ENCODE results near the gene FRMD8. TPM values are rescaled to one million over a fixed set of nuclear protein-coding genes. Genes with fewer than 3 reads are reported as not detected.

The FRMD8 gene
- total RNA-seq, 1 donor from 2014 or later: 27.3 TPM

DNA sequence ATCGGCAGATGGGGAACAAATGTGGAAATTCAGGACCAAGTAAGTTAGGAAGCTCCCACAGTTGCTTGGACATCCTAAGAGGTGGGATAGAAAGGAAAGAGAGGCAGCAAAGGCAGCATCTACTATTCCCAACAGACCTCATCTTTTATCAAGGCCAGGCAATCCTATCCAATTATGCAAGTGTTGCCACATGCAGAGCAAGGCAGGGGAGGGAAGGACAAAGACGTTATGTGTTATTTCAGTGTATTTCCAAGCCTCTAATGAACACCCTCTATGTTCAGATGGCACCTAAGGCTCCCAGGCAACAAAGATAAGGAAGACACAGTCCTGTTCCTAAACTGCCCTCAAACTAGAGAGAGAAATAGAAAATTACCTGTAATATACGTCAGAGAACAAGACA lies 22.7 kb upstream of the FRMD8 start:
- no peak overlapping the region for H3K27ac Mint-ChIP-seq
- DNase-seq (ENCODE audit: low spot score, unreplicated experiment): no peak
- H3K27me3 Mint-ChIP-seq: no peaks in the 10 kb centered on the region
- no peak overlapping the region for H3K4me3 Mint-ChIP-seq (ENCODE audit: low read depth)
- no peaks in the 10 kb centered on the region for H3K36me3 Mint-ChIP-seq (ENCODE audit: insufficient read depth)
- no peaks in the 10 kb centered on the region for H3K9me3 Mint-ChIP-seq (ENCODE audit: low read depth)
- TF ChIP-seq CTCF (IDR thresholded peaks at IDR 0.05; ENCODE audit: unreplicated experiment): no peak
- H3K4me1 Mint-ChIP-seq (ENCODE audit: low read depth): peaks cover 15% of the 10 kb centered on the region

GRCh38 chr11:65366340-65366773 lies 20.1 kb upstream of the FRMD8 start:
- H3K4me3 Mint-ChIP-seq (ENCODE audit: low read depth): no peak overlapping the region
- DNase-seq (ENCODE audit: low spot score, unreplicated experiment): no peak
- H3K36me3 Mint-ChIP-seq (ENCODE audit: insufficient read depth): no peaks in the 10 kb centered on the region
- TF ChIP-seq CTCF (IDR thresholded peaks at IDR 0.05; ENCODE audit: unreplicated experiment): peak; percentile 75
- H3K9me3 Mint-ChIP-seq (ENCODE audit: low read depth): no peaks in the 10 kb centered on the region
- no peaks in the 10 kb centered on the region for H3K27me3 Mint-ChIP-seq
- peak overlapping the region; percentile 78 for H3K27ac Mint-ChIP-seq
- H3K4me1 Mint-ChIP-seq (ENCODE audit: low read depth): peaks cover 26% of the 10 kb centered on the region

DNA sequence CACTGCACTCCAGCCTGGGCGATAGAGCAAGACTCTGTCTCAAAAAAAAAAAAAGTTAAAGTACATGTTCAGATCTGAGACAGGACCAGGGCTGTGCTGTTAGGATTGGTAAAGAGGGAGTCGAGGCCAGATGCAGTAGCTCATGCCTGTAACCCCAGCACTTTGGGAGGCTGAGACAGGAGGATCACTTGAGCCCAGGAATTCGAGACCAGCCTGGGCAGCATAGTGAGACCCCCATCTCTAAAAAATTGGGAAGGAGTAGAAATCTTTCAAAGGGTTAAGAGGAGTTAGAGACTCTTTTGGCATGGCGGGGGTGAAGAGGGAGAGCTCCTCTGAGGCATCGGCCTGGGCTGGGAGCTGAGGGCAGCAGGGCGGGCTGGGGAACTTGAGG lies 15.8 kb upstream of the FRMD8 start:
- H3K4me3 Mint-ChIP-seq (ENCODE audit: low read depth): no peak overlapping the region
- no peaks in the 10 kb centered on the region for H3K27me3 Mint-ChIP-seq
- no peak for DNase-seq (ENCODE audit: low spot score, unreplicated experiment)
- H3K4me1 Mint-ChIP-seq (ENCODE audit: low read depth): peaks cover 33% of the 10 kb centered on the region
- H3K27ac Mint-ChIP-seq: peak overlapping the region; percentile 94
- TF ChIP-seq CTCF (IDR thresholded peaks at IDR 0.05; ENCODE audit: unreplicated experiment): no peak
- H3K9me3 Mint-ChIP-seq (ENCODE audit: low read depth): no peaks in the 10 kb centered on the region
- H3K36me3 Mint-ChIP-seq (ENCODE audit: insufficient read depth): no peaks in the 10 kb centered on the region

GRCh38 chr11:65373839-65374580 lies 12.4 kb upstream of the FRMD8 start:
- no peak for TF ChIP-seq CTCF (IDR thresholded peaks at IDR 0.05; ENCODE audit: unreplicated experiment)
- H3K9me3 Mint-ChIP-seq (ENCODE audit: low read depth): no peaks in the 10 kb centered on the region
- H3K27me3 Mint-ChIP-seq: no peaks in the 10 kb centered on the region
- H3K4me3 Mint-ChIP-seq (ENCODE audit: low read depth): no peak overlapping the region
- H3K27ac Mint-ChIP-seq: no peak overlapping the region
- H3K36me3 Mint-ChIP-seq (ENCODE audit: insufficient read depth): no peaks in the 10 kb centered on the region
- H3K4me1 Mint-ChIP-seq (ENCODE audit: low read depth): peaks cover 26% of the 10 kb centered on the region
- no peak for DNase-seq (ENCODE audit: low spot score, unreplicated experiment)

DNA sequence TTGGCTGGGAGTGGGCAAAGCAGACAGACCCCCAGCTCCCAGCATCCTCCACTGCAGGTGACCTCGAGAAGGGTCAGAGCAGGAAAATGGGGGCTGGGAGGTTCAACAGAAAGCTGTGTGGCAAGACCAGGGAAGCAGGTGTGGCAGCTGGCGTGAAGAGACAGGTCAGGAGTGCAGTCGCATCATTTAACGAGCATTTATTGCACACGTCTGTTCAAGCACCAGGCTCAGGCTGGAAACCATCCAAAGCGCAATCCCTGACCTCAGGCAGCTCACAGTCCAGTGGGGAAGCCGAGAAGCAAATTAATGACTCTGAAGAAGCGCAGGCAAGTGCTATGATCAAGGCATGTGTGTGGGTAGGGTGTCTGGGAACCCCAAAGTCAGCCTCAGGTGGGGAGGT lies 11.4 kb upstream of the FRMD8 start:
- Mint-ChIP-seq H3K9me3 (ENCODE audit: low read depth) (no peaks in the 10 kb centered on the region), H3K27me3 (no peaks in the 10 kb centered on the region), H3K4me3 (ENCODE audit: low read depth) (no peak overlapping the region), H3K4me1 (ENCODE audit: low read depth) (peaks cover 25% of the 10 kb centered on the region), H3K36me3 (ENCODE audit: insufficient read depth) (no peaks in the 10 kb centered on the region), H3K27ac (peak overlapping the region; percentile 39)
- no peak for TF ChIP-seq CTCF (IDR thresholded peaks at IDR 0.05; ENCODE audit: unreplicated experiment)
- DNase-seq (ENCODE audit: low spot score, unreplicated experiment): no peak

All from progenitor cell of endocrine pancreas (in vitro differentiated cells).